ENCODE measurements around the gene TAAR9. TPM values are rescaled to one million over a fixed set of nuclear protein-coding genes. Genes with fewer than 3 reads are reported as not detected.

TAAR9 gene
- not detected in 2 replicates for total RNA-seq
- polyA plus RNA-seq = not detected in 2 replicates

- H3K4me1 ChIP-seq (ENCODE audit: low read depth) = no peaks in the 10 kb centered on the region
- H3K9me3 ChIP-seq (ENCODE audit: low read depth) = no peaks in the 10 kb centered on the region
- no peak within 1 kb of the TSS for H3K27ac ChIP-seq
- no peaks in the 10 kb centered on the region for H3K27me3 ChIP-seq
- no peak within 1 kb of the TSS for H3K4me3 ChIP-seq
- H3K36me3 ChIP-seq = no peaks in the 10 kb centered on the region
- TF ChIP-seq, protein P1, sequence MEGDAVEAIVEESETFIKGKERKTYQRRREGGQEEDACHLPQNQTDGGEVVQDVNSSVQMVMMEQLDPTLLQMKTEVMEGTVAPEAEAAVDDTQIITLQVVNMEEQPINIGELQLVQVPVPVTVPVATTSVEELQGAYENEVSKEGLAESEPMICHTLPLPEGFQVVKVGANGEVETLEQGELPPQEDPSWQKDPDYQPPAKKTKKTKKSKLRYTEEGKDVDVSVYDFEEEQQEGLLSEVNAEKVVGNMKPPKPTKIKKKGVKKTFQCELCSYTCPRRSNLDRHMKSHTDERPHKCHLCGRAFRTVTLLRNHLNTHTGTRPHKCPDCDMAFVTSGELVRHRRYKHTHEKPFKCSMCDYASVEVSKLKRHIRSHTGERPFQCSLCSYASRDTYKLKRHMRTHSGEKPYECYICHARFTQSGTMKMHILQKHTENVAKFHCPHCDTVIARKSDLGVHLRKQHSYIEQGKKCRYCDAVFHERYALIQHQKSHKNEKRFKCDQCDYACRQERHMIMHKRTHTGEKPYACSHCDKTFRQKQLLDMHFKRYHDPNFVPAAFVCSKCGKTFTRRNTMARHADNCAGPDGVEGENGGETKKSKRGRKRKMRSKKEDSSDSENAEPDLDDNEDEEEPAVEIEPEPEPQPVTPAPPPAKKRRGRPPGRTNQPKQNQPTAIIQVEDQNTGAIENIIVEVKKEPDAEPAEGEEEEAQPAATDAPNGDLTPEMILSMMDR (IDR thresholded peaks at IDR 0.05; ENCODE audit: low read depth, low read length) = no peak
- DNase-seq (ENCODE audit: low read depth in 1 of 2, low spot score in 1 of 2) = no peak
These were observed at the start of gene TAAR9 for GRCh38 chr6:132537977-132538376. Gene TAAR9, plus strand, starts transcription at chr6:132538277. Its CDS starts 13 bp downstream, at chr6:132538290.

DNA sequence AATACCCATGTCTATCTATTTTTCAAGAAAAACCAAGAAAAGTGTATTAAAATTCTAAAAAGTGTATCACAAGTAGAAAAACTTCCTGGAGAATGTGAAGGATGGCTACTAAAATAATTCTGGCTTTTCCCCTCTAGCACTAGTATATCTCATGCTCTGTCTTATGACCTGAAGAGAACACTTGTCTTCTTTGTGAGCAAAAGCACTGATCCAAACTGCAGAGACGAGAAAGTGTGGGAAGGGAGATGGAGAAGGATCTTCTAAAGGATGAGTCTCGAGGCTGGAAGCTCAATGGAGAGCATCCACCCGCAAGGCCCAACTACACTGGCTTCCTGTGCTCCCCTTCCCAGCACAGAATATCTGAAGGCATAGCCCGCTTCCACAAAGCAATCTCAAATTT, 48.7 kb upstream of the TAAR9 start:
- Histone ChIP-seq H3K27ac (no peak overlapping the region), H3K9me3 (ENCODE audit: low read depth) (no peaks in the 10 kb centered on the region), H3K4me3 (no peak overlapping the region), H3K27me3 (no peaks in the 10 kb centered on the region), H3K36me3 (no peaks in the 10 kb centered on the region), H3K4me1 (ENCODE audit: low read depth) (peaks cover 4% of the 10 kb centered on the region)
- no peak for DNase-seq (ENCODE audit: low read depth in 1 of 2, low spot score in 1 of 2)
- TF ChIP-seq, protein P1 (IDR thresholded peaks at IDR 0.05; ENCODE audit: low read depth, low read length) = no peak

GRCh38 chr6:132490024-132490423, 48.1 kb upstream of the TAAR9 start:
- H3K4me3 ChIP-seq = no peak overlapping the region
- DNase-seq (ENCODE audit: low read depth in 1 of 2, low spot score in 1 of 2) = peak in 1 of 2 donors; percentile 34
- TF ChIP-seq, protein P1 (IDR thresholded peaks at IDR 0.05; ENCODE audit: low read depth, low read length) = no peak
- no peaks in the 10 kb centered on the region for H3K4me1 ChIP-seq (ENCODE audit: low read depth)
- H3K36me3 ChIP-seq = no peaks in the 10 kb centered on the region
- H3K27me3 ChIP-seq = no peaks in the 10 kb centered on the region
- H3K9me3 ChIP-seq (ENCODE audit: low read depth) = no peaks in the 10 kb centered on the region
- no peak overlapping the region for H3K27ac ChIP-seq

GRCh38 chr6:132490478-132491204, 47.4 kb upstream of the TAAR9 start:
- Histone ChIP-seq H3K27me3 (no peaks in the 10 kb centered on the region), H3K36me3 (no peaks in the 10 kb centered on the region), H3K4me1 (ENCODE audit: low read depth) (no peaks in the 10 kb centered on the region), H3K9me3 (ENCODE audit: low read depth) (no peaks in the 10 kb centered on the region), H3K4me3 (no peak overlapping the region), H3K27ac (no peak overlapping the region)
- DNase-seq (ENCODE audit: low read depth in 1 of 2, low spot score in 1 of 2) = no peak
- TF ChIP-seq, protein P1 (IDR thresholded peaks at IDR 0.05; ENCODE audit: low read depth, low read length) = no peak

- Histone ChIP-seq H3K27me3 (no peaks in the 10 kb centered on the region), H3K4me1 (ENCODE audit: low read depth) (no peaks in the 10 kb centered on the region), H3K27ac (no peak overlapping the region), H3K36me3 (peaks cover 1% of the 10 kb centered on the region), H3K4me3 (no peak overlapping the region), H3K9me3 (ENCODE audit: low read depth) (no peaks in the 10 kb centered on the region)
- peak in 1 of 2 donors; percentile 70 for DNase-seq (ENCODE audit: low read depth in 1 of 2, low spot score in 1 of 2)
- TF ChIP-seq, protein P1 (IDR thresholded peaks at IDR 0.05; ENCODE audit: low read depth, low read length) = no peak
These were observed 46.8 kb upstream of the TAAR9 start for GRCh38 chr6:132491303-132491702.

Data from cardiac muscle cell (in vitro differentiated cells and primary cell).